C4-2B (cell line): Measurements from ENCODE around the gene RNF181.

Experiments
- H3K27ac ChIP-seq: fragments of 450-650 bp; 2 replicates; pipeline ENCODE4 v1.5.1; 2017
- CTCF ChIP-seq: fragments of 450-650 bp; conservative IDR thresholded peaks from 2 replicates; pipeline ENCODE4 v1.5.1; 2017; ENCODE audit warnings: mild to moderate bottlenecking
- ZFX ChIP-seq: fragments of 450-650 bp; IDR thresholded peaks from 2 replicates; pipeline ENCODE4 v1.6.1; 2017

The RNF181 gene

DNA sequence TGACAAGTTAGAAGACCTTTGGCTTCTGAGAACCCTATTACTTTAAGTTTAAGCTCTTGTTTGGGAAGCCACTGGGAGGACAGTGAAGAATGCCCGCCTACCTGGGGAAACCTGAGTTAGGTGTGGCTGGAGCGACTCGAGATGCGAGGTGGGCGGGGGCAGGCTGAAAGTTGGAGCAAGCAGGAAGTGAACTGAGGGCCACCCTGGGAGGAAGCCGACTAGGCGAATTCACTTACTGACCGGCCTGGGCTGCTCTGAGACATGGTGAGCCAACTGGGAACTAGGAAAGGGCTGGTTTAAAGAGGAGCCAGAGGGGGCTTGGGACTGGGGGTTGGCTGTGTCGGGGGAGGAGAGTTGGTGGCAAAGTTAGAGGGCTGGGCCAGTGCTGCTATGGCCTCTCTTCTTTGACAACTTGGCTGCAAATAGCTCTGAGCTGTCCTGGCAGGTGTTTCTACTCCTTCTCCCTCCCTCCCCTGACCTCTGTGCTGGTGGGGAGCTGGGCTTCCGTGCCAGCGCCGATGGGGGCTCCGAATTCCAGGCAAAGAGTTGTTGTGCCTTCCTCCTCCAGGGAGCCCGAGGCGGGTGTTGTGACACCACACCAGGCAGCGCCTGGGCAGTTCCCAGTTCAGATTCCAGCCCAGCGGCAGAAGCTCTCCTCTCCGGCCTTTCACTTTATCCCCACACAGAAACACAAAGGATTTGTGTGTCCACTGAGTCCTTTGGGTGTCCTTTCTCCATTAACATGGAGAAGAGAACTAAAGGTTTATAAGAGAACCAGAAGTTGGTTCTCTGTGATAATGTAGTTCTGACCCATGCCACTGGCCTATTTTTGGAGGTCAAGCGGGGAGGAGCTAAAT lies 17.9 kb upstream of the RNF181 start, which contains the start of gene VAMP8:
VAMP8 (plus strand) TSS at position 201 of the 857 bp plus-strand sequence; CDS start at position 262, 61 bp downstream.
- peak within 1 kb of the TSS; percentile 73 for H3K27ac ChIP-seq
- TF ChIP-seq ZFX (no peak), CTCF (no peak)

- H3K27ac ChIP-seq, result peak overlapping the region; percentile 73
- no peak for TF ChIP-seq CTCF
- TF ChIP-seq ZFX, result no peak
Measured at GRCh38 chr2:85578243-85579180, 17.0 kb upstream of the RNF181 start.

DNA sequence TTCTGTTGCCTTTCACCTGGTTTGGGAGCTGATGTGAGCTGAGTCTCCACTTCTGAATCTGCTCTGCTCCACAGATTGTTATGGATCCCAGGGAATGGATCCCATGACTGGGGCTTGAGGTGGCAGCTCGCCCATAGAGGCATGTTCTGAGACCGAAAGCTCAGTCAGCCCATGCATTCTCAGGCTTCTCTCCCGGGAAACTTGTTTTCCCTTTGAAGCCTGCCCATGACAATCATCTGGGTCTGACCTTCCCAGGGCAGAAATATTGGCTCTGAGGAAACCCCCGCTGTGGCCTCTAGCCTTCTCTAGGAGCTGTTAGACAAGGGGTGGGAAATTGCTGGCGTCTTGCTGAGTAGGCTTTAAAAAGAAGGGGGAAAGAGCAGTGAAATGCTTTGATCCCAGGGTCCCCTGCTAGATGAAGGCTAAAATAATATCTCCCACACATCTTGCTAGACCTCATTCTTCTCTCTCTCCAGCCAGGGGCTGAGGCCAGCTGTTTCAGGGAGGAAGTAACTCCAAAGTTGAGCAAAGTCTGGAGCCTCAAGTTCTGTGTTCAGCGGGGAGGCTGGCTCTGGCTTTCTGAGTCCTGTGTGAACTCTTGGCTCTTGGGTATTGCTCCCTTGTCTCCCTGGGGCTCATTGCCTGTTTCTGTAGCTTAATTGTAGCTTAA lies 16.1 kb upstream of the RNF181 start:
- H3K27ac ChIP-seq, result no peak overlapping the region
- no peak for TF ChIP-seq CTCF
- TF ChIP-seq ZFX, result no peak

GRCh38 chr2:85580206-85580605 lies 15.3 kb upstream of the RNF181 start:
- TF ChIP-seq ZFX (no peak), CTCF (no peak)
- no peak overlapping the region for H3K27ac ChIP-seq

DNA sequence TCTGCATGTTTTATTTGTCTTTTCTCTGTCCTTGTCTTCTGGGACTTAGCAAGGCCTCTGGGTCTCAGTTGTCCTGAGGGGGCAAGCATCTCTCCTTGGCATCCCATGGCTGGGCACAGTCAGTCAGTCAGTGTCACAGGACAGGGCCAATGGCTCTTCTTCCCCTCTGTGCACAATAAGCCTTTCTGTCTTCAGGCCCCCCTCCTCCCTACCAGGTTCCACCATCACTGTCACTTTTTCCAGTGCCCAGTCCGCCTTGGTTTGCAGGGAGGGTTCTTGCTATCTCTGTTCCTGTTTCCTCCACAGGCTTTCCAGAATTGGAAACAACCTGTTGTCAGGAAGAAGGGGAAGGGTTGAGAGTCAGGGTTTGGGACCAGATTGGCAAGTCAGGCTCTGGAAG lies 13.1 kb upstream of the RNF181 start:
- TF ChIP-seq CTCF, result no peak
- TF ChIP-seq ZFX, result no peak
- no peak overlapping the region for H3K27ac ChIP-seq

GRCh38 chr2:85583667-85584353 lies 11.7 kb upstream of the RNF181 start:
- TF ChIP-seq CTCF (no peak), ZFX (no peak)
- no peak overlapping the region for H3K27ac ChIP-seq
